ENCODE measurements around the gene VTA1. TPM values are rescaled to one million over a fixed set of nuclear protein-coding genes. Genes with fewer than 3 reads are reported as not detected.

Gene VTA1
- total RNA-seq, 1 experiment from 2014 or later = 55.1 TPM

- no peaks in the 10 kb centered on the region for H3K27me3 ChIP-seq (replicated peaks; ENCODE audit: control insufficient read depth, insufficient read depth, low read length)
- Mint-ChIP-seq H3K27me3 (ENCODE audit: insufficient read depth, unreplicated experiment) (no peaks in the 10 kb centered on the region), H3K4me3 (ENCODE audit: unreplicated experiment) (no peak overlapping the region), H3K4me1 (ENCODE audit: low read depth, unreplicated experiment) (peaks cover 6% of the 10 kb centered on the region), H3K9me3 (ENCODE audit: unreplicated experiment) (no peaks in the 10 kb centered on the region), H3K27ac (ENCODE audit: unreplicated experiment) (no peak overlapping the region), H3K36me3 (ENCODE audit: insufficient read depth, unreplicated experiment) (no peaks in the 10 kb centered on the region)
- no peak for TF ChIP-seq CTCF (IDR thresholded peaks at IDR 0.05; ENCODE audit: insufficient read depth in 1 of 2, low read depth in 1 of 2, low read length in 1 of 2, severe bottlenecking in 1 of 2, unreplicated experiment in 1 of 2)
- POLR2A ChIA-PET = no interaction called here
- H3K9me3 ChIP-seq = peaks cover 6% of the 10 kb centered on the region; the same call in 1 of the 2 replicates
- no TSS peak for BruUV-seq (replicated peaks)
- H3K36me3 ChIP-seq (ENCODE audit: control insufficient read depth, insufficient read depth, low read length) = no peaks in the 10 kb centered on the region
- intact Hi-C loops (cut with micrococcal nuclease; ENCODE audit: unreplicated experiment) = no loop called here
- no peak overlapping the region for H3K4me3 ChIP-seq (ENCODE audit: low read depth, low read length)
- CTCF ChIA-PET = no interaction called here
- DNase-seq = no peak
- H3K4me1 ChIP-seq = peaks cover 12% of the 10 kb centered on the region
Observed at GRCh38 chr6:142236691-142237090, 89.6 kb downstream of the VTA1 start.

- CTCF ChIA-PET = no interaction called here
- BruUV-seq (replicated peaks) = no TSS peak
Observed at GRCh38 chr6:142238881-142239280, 91.8 kb downstream of the VTA1 start.

GRCh38 chr6:142240179-142240578 lies 93.1 kb downstream of the VTA1 start:
- no peak for TF ChIP-seq CTCF (IDR thresholded peaks at IDR 0.05; ENCODE audit: insufficient read depth in 1 of 2, low read depth in 1 of 2, low read length in 1 of 2, severe bottlenecking in 1 of 2, unreplicated experiment in 1 of 2)
- no TSS peak for BruUV-seq (replicated peaks)
- CTCF ChIA-PET = no interaction called here

More at GRCh38 chr6:142238881-142239280, 91.8 kb downstream of the VTA1 start:
- peaks cover 5% of the 10 kb centered on the region; the same call in 1 of the 2 replicates for H3K9me3 ChIP-seq
- Mint-ChIP-seq H3K27ac (ENCODE audit: unreplicated experiment) (no peak overlapping the region), H3K9me3 (ENCODE audit: unreplicated experiment) (no peaks in the 10 kb centered on the region), H3K4me1 (ENCODE audit: low read depth, unreplicated experiment) (peaks cover 14% of the 10 kb centered on the region), H3K4me3 (ENCODE audit: unreplicated experiment) (no peak overlapping the region), H3K36me3 (ENCODE audit: insufficient read depth, unreplicated experiment) (no peaks in the 10 kb centered on the region), H3K27me3 (ENCODE audit: insufficient read depth, unreplicated experiment) (no peaks in the 10 kb centered on the region)
- DNase-seq = no peak
- no peak for TF ChIP-seq CTCF (IDR thresholded peaks at IDR 0.05; ENCODE audit: insufficient read depth in 1 of 2, low read depth in 1 of 2, low read length in 1 of 2, severe bottlenecking in 1 of 2, unreplicated experiment in 1 of 2)
- no peak overlapping the region for H3K4me3 ChIP-seq (ENCODE audit: low read depth, low read length)
- POLR2A ChIA-PET = no interaction called here
- peaks cover 32% of the 10 kb centered on the region for H3K4me1 ChIP-seq
- intact Hi-C loops (cut with micrococcal nuclease; ENCODE audit: unreplicated experiment) = no loop called here
- no peaks in the 10 kb centered on the region for H3K36me3 ChIP-seq (ENCODE audit: control insufficient read depth, insufficient read depth, low read length)
- no peaks in the 10 kb centered on the region for H3K27me3 ChIP-seq (replicated peaks; ENCODE audit: control insufficient read depth, insufficient read depth, low read length)

More at GRCh38 chr6:142240179-142240578, 93.1 kb downstream of the VTA1 start:
- Mint-ChIP-seq H3K27ac (ENCODE audit: unreplicated experiment) (no peak overlapping the region), H3K4me3 (ENCODE audit: unreplicated experiment) (no peak overlapping the region), H3K4me1 (ENCODE audit: low read depth, unreplicated experiment) (peaks cover 14% of the 10 kb centered on the region), H3K9me3 (ENCODE audit: unreplicated experiment) (no peaks in the 10 kb centered on the region), H3K36me3 (ENCODE audit: insufficient read depth, unreplicated experiment) (no peaks in the 10 kb centered on the region), H3K27me3 (ENCODE audit: insufficient read depth, unreplicated experiment) (no peaks in the 10 kb centered on the region)
- Histone ChIP-seq H3K27me3 (replicated peaks; ENCODE audit: control insufficient read depth, insufficient read depth, low read length) (no peaks in the 10 kb centered on the region), H3K4me1 (peaks cover 35% of the 10 kb centered on the region), H3K36me3 (ENCODE audit: control insufficient read depth, insufficient read depth, low read length) (no peaks in the 10 kb centered on the region), H3K9me3 (peaks cover 3% of the 10 kb centered on the region; the same call in 1 of the 2 replicates), H3K4me3 (ENCODE audit: low read depth, low read length) (no peak overlapping the region)
- POLR2A ChIA-PET = no interaction called here
- intact Hi-C loops (cut with micrococcal nuclease; ENCODE audit: unreplicated experiment) = no loop called here
- DNase-seq = no peak

Measured in Caco-2 (cell line).